Karpas-422 (cell line): ENCODE results near the gene CATSPER1. TPM values are rescaled to one million over a fixed set of nuclear protein-coding genes. Genes with fewer than 3 reads are reported as not detected.

Source experiments
- DNase-seq: peaks from one replicate; pipeline ENCODE4 v3.0.0-alpha.2; 2015
- H2AFZ ChIP-seq: fragments of 200-600 bp; sonication (generic); 2 replicates; pipeline ENCODE4 v1.6.1; 2014; ENCODE audit warnings: antibody characterized with exemption, low read length, mixed read lengths
- H3K27ac ChIP-seq: fragments of 200-600 bp; sonication (generic); 2 replicates; pipeline ENCODE4 v1.5.1; 2014; ENCODE audit warnings: mild to moderate bottlenecking, low read length, moderate library complexity
- H3K27me3 ChIP-seq: fragments of 200-600 bp; sonication (generic); 2 replicates; pipeline ENCODE4 v1.6.1; 2014; ENCODE audit warnings: low read length, mixed read lengths
- H3K36me3 ChIP-seq: fragments of 200-600 bp; sonication (generic); 2 replicates; pipeline ENCODE4 v1.6.1; 2014; ENCODE audit warnings: low read length, mixed read lengths; ENCODE audit not compliant: insufficient read depth
- H3K4me1 ChIP-seq: fragments of 200-600 bp; sonication (generic); 2 replicates; pipeline ENCODE4 v1.6.1; 2014; ENCODE audit warnings: mild to moderate bottlenecking, low read length, mixed read lengths
- H3K4me2 ChIP-seq: fragments of 200-600 bp; sonication (generic); 2 replicates; pipeline ENCODE4 v1.6.1; 2014; ENCODE audit warnings: low read length, low read depth, mild to moderate bottlenecking; ENCODE audit not compliant: poor library complexity, severe bottlenecking
- H3K4me3 ChIP-seq: fragments of 200-600 bp; sonication (generic); 2 replicates; pipeline ENCODE4 v1.5.1; 2014; ENCODE audit warnings: mild to moderate bottlenecking, antibody characterized with exemption, low read length, mixed read lengths
- H3K79me2 ChIP-seq: fragments of 200-600 bp; sonication (generic); 2 replicates; pipeline ENCODE4 v1.6.1; 2014; ENCODE audit warnings: mild to moderate bottlenecking, low read length, mixed read lengths
- H3K9ac ChIP-seq: fragments of 200-600 bp; sonication (generic); 2 replicates; pipeline ENCODE4 v1.6.0; 2014; ENCODE audit warnings: low read length
- H3K9me2 ChIP-seq: fragments of 200-600 bp; sonication (generic), shearing (Covaris generic); replicated peaks from 2 replicates; pipeline ENCODE4 v1.6.0; 2014; ENCODE audit warnings: mild to moderate bottlenecking, low read length, moderate library complexity; ENCODE audit not compliant: insufficient read depth
- H3K9me3 ChIP-seq: fragments of 300-700, 200-600 bp; sonication (generic); 2 replicates; pipeline ENCODE4 v1.6.1; 2014; ENCODE audit warnings: low read length, mixed read lengths
- H4K20me1 ChIP-seq: fragments of 200-600 bp; sonication (generic); 2 replicates; pipeline ENCODE4 v1.6.1; 2014; ENCODE audit warnings: mild to moderate bottlenecking, antibody characterized with exemption, low read length, low read depth; ENCODE audit not compliant: insufficient read depth
- total RNA-seq: library from RNA; depleted of rRNA; stranded (reverse); fragments of >200 nt; shearing (Covaris generic); gene quantifications from 2 replicates; pipeline ENCODE4 v1.2.3, GENCODE V29; 2014; ENCODE audit warnings: low replicate concordance

Gene CATSPER1
- total RNA-seq, 1 experiment from 2014 or later = not detected

DNA sequence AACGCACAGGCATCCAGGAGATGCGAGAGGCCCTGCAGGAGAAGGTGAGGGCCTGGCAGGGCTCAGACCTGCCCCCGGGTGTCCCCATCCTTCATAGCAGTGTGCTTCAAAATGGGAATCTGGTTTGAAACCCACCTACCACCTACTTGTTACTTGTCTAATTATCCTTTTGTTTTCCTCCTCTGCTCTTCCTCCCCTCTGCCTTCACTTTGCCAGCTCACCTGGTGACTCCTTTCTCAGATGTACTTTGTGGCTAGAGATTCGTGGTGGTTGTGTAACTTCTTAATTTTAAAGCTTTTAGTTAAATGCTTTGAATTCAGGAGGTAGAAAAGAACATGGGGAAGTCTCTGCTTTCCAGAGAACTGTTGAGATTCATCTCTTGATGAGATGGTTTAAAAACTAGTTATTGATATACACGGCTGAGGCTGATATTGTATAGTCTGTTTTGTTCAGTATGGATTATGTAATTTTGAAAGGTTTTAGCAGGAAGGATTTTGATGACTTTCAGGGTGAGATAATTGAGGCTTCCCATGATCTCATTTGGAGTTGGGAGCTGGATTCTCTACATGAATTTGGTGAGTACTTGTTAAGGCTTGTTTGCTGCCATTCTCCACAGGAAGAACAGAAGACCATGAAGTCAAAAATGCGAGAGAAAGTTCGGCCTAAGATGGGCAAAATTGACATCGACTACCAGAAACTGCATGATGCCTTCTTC, 33.8 kb upstream of the CATSPER1 start:
- Histone ChIP-seq H3K27me3 (no peaks in the 10 kb centered on the region), H3K36me3 (peaks cover 76% of the 10 kb centered on the region), H3K9ac (no peak overlapping the region), H3K9me3 (no peaks in the 10 kb centered on the region), H4K20me1 (0 out of 2 replicates have a peak, but pooled peaks cover 2% of the 10 kb centered on the region), H2AFZ (no peak overlapping the region), H3K4me2 (no peak overlapping the region), H3K27ac (no peak overlapping the region), H3K4me3 (no peak overlapping the region), H3K79me2 (peaks cover 35% of the 10 kb centered on the region), H3K9me2 (no peaks in the 10 kb centered on the region), H3K4me1 (no peaks in the 10 kb centered on the region; the same call in 1 of the 2 replicates)
- no peak for DNase-seq

GRCh38 chr11:66056501-66056900, 30.2 kb upstream of the CATSPER1 start:
- H2AFZ ChIP-seq = no peak overlapping the region
- no peaks in the 10 kb centered on the region for H3K9me3 ChIP-seq
- no peak overlapping the region for H3K4me3 ChIP-seq
- no peaks in the 10 kb centered on the region for H3K27me3 ChIP-seq
- H3K4me2 ChIP-seq = no peak overlapping the region
- H3K4me1 ChIP-seq = peaks cover 12% of the 10 kb centered on the region
- H4K20me1 ChIP-seq = peaks cover 12% of the 10 kb centered on the region
- peaks cover 58% of the 10 kb centered on the region for H3K36me3 ChIP-seq
- H3K79me2 ChIP-seq = peaks cover 40% of the 10 kb centered on the region
- H3K9me2 ChIP-seq = no peaks in the 10 kb centered on the region
- H3K9ac ChIP-seq = no peak overlapping the region
- DNase-seq = no peak
- H3K27ac ChIP-seq = no peak overlapping the region

DNA sequence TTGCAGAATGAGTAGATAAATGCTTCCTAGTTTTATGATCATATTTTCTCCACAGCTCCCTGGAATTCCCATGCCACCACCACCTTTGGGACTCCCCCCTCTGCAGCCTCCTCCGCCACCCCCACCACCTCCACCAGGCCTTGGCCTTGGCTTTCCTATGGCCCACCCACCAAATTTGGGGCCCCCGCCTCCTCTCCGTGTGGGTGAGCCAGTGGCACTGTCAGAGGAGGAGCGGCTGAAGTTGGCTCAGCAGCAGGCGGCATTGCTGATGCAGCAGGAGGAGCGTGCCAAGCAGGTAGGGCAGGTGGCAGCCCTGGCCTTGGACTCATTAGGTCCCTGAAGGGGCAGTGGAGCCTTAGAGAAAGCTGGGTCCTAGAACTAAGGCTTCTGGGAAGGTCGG, 28.7 kb upstream of the CATSPER1 start:
- Histone ChIP-seq H3K4me2 (no peak overlapping the region), H3K9ac (no peak overlapping the region), H2AFZ (no peak overlapping the region), H3K36me3 (peaks cover 43% of the 10 kb centered on the region), H3K27me3 (no peaks in the 10 kb centered on the region), H3K27ac (no peak overlapping the region), H3K4me3 (no peak overlapping the region), H3K9me3 (no peaks in the 10 kb centered on the region), H4K20me1 (peaks cover 12% of the 10 kb centered on the region), H3K4me1 (peaks cover 22% of the 10 kb centered on the region), H3K9me2 (no peaks in the 10 kb centered on the region), H3K79me2 (peaks cover 40% of the 10 kb centered on the region)
- DNase-seq = no peak

GRCh38 chr11:66052664-66052982, 26.3 kb upstream of the CATSPER1 start:
- Histone ChIP-seq H4K20me1 (peaks cover 12% of the 10 kb centered on the region), H3K27me3 (no peaks in the 10 kb centered on the region), H3K4me1 (peaks cover 26% of the 10 kb centered on the region), H3K27ac (peak overlapping the region; percentile 48), H3K36me3 (peaks cover 33% of the 10 kb centered on the region; the same call in 1 of the 2 replicates), H3K9me2 (no peaks in the 10 kb centered on the region), H3K9me3 (no peaks in the 10 kb centered on the region), H3K4me2 (peak overlapping the region; percentile 93), H3K9ac (peak overlapping the region; percentile 98), H2AFZ (no peak overlapping the region; the same call in 1 of the 2 replicates), H3K79me2 (peaks cover 40% of the 10 kb centered on the region), H3K4me3 (peak overlapping the region; percentile 98)
- no peak for DNase-seq

DNA sequence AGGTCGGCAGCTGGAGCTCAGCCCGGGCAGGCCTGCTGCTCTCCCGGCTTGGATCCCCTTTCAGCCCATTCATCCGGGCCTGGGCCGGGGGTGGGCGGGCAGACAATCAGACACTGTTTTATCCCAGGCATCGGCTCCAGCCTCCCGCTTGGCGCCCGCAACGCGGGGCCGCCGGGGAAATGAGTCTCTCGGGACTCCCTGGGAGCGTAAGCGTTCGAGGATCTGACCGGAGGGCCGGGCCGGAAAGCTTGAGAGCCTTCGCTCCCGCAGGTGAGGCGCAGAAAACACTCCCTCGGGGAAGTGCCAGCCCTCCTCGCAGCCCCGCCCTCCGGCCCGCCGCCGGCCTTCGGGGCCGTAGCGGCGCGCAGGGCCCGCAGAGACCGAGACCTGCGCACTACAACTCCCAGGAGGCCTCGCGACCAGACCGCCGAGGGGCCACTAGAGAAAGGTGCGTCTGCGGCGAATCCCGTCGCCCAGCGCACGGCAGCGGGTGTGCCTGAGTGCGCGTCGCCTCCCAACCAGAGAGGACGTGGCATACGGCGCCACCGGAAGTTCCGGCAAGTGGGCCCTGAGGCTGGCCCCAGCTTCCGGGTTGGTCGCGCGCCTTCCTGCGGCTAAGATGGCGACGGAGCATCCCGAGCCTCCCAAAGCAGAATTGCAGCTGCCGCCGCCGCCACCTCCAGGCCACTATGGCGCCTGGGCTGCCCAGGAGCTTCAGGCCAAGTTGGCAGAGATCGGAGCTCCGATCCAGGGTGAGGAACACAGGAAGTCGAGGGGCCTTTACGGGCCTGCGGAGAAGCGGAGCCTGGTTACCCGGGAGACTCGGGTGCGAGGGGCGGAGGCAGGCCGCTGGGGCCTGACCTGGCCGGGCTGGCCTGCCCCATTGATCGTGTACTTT, 25.7 kb upstream of the CATSPER1 start, which contains the start of gene SF3B2:
SF3B2 (plus strand) TSS at position 599 of the 898 bp plus-strand sequence; CDS start at position 620, 21 bp downstream.
- Histone ChIP-seq H3K9ac (peak within 1 kb of the TSS; percentile 98), H3K4me3 (peak within 1 kb of the TSS; percentile 98), H3K4me1 (peaks cover 26% of the 10 kb centered on the region), H3K27ac (peak within 1 kb of the TSS; percentile 60), H3K36me3 (peaks cover 30% of the 10 kb centered on the region; the same call in 1 of the 2 replicates), H3K9me3 (no peaks in the 10 kb centered on the region), H3K9me2 (no peaks in the 10 kb centered on the region), H4K20me1 (peaks cover 12% of the 10 kb centered on the region), H2AFZ (peak within 1 kb of the TSS; percentile 33; the same call in 1 of the 2 replicates), H3K27me3 (no peaks in the 10 kb centered on the region), H3K4me2 (peak within 1 kb of the TSS; percentile 93), H3K79me2 (peaks cover 40% of the 10 kb centered on the region)
- peak; percentile 99 for DNase-seq

- Histone ChIP-seq H4K20me1 (peaks cover 12% of the 10 kb centered on the region), H3K27me3 (no peaks in the 10 kb centered on the region), H3K27ac (peak overlapping the region; percentile 60), H3K4me1 (peaks cover 26% of the 10 kb centered on the region), H3K9me3 (no peaks in the 10 kb centered on the region), H3K4me3 (peak overlapping the region; percentile 98), H3K79me2 (peaks cover 37% of the 10 kb centered on the region), H3K9ac (peak overlapping the region; percentile 75), H3K36me3 (peaks cover 24% of the 10 kb centered on the region; the same call in 1 of the 2 replicates), H2AFZ (peak overlapping the region; percentile 33; the same call in 1 of the 2 replicates), H3K4me2 (peak overlapping the region; percentile 85), H3K9me2 (no peaks in the 10 kb centered on the region)
- DNase-seq = peak; percentile 52
Observed at GRCh38 chr11:66051371-66051765, 25.1 kb upstream of the CATSPER1 start.

GRCh38 chr11:66050581-66051231, 24.4 kb upstream of the CATSPER1 start:
- Histone ChIP-seq H3K79me2 (peaks cover 34% of the 10 kb centered on the region), H2AFZ (peak overlapping the region; percentile 33; the same call in 1 of the 2 replicates), H3K9me3 (no peaks in the 10 kb centered on the region), H3K9me2 (no peaks in the 10 kb centered on the region), H3K4me1 (peaks cover 28% of the 10 kb centered on the region), H3K4me3 (peak overlapping the region; percentile 98), H3K9ac (peak overlapping the region; percentile 75), H3K36me3 (peaks cover 20% of the 10 kb centered on the region; the same call in 1 of the 2 replicates), H3K27me3 (no peaks in the 10 kb centered on the region), H3K4me2 (peak overlapping the region; percentile 85), H4K20me1 (peaks cover 12% of the 10 kb centered on the region), H3K27ac (no peak overlapping the region)
- no peak for DNase-seq
